Uterus (tissue), 2 donors: ENCODE measurements around the gene CENPU.

Experiments used
- POLR2A ChIP-seq, 2 donors: fragments of 450-650 bp; IDR thresholded peaks; one replicate each; pipeline ENCODE4 v1.6.1; 2016; ENCODE audit warnings: antibody characterized with exemption in 2 of 2, mild to moderate bottlenecking in 1 of 2, moderate library complexity in 1 of 2
- TF ChIP-seq, protein P1 (sequence below), 4 experiments: fragments of 200-600 bp in 2 of 4; fragments of 450-650 bp in 2 of 4; sonication (generic) in 2 of 4; IDR thresholded peaks; one replicate each; pipeline ENCODE4 v1.5.1; 2016 to 2019; ENCODE audit warnings: antibody characterized with exemption in 4 of 4, mild to moderate bottlenecking in 2 of 4, moderate library complexity in 1 of 4

DNA sequence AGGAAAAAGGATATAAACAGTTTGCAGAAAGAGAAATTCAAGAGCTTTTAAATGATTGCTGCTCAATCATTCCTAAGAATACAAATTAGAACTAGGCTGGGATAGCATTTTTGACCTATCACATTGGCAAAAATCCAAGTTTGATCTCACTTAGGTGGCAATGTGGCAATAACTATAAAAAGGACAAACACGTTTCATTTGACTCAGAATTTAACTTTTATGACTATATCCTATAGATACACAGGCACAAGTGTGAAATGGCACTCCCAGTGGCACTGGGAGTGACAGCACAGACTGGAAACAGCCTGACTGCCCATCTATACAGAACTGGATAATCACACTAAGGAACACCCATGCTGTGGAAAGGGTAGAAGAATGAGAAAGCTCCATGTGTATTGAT, 11.1 kb downstream of the CENPU start:
- TF ChIP-seq, protein P1, sequence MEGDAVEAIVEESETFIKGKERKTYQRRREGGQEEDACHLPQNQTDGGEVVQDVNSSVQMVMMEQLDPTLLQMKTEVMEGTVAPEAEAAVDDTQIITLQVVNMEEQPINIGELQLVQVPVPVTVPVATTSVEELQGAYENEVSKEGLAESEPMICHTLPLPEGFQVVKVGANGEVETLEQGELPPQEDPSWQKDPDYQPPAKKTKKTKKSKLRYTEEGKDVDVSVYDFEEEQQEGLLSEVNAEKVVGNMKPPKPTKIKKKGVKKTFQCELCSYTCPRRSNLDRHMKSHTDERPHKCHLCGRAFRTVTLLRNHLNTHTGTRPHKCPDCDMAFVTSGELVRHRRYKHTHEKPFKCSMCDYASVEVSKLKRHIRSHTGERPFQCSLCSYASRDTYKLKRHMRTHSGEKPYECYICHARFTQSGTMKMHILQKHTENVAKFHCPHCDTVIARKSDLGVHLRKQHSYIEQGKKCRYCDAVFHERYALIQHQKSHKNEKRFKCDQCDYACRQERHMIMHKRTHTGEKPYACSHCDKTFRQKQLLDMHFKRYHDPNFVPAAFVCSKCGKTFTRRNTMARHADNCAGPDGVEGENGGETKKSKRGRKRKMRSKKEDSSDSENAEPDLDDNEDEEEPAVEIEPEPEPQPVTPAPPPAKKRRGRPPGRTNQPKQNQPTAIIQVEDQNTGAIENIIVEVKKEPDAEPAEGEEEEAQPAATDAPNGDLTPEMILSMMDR (IDR thresholded peaks at IDR 0.05): no peak
- no peak for TF ChIP-seq POLR2A (IDR thresholded peaks at IDR 0.05)
